ENCODE results near the gene TRIM54.

DNA sequence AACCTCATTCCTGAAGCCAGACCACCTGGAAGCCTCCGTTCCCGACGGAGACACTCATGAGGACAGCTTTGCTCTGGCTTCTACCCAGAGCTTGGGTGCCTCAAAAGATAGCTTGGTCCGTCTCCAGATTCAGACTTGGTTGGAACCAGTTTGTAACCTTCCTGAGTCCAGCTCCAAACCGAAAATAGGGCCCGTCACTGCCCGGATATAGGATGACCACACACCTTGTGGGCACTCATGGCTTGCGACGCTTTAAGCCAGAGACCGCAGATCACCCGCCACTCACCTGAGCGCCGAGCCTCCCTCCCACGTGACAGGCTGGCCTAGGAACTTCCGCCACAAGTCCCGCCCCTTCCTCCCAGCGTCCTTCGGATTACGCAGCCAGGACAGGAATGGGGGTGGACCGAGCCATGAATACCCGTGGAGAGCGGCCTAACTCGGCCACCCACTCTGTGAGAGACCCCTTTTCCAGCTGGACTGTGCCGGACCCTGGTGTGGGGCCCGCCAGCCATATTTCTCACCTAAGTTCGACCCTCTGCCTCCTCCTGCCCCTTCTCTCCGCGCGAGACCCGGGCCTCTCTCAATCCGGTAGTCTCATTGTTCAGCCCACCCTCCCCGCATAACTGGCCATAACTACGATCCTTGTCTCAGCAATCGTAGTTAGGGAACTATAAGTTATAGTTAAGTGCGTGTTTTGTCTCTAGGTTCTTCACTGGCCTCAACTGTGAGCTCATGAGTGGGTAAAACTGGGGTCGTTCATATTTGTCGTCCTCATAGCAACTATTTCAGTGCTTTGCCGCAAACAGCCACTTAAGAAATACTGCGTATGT is 40.8 kb downstream of the TRIM54 start, which contains the start of gene MPV17:
- TF ChIP-seq CTCF (IDR thresholded peaks at IDR 0.05) (no peak), POLR2AphosphoS5 (IDR thresholded peaks at IDR 0.05) (peak; percentile 90 to 98 (median 92))

Measured in stomach (tissue), 4 donors.